ENCODE data around the gene MT1E. TPM values are rescaled to one million over a fixed set of nuclear protein-coding genes. Genes with fewer than 3 reads are reported as not detected.
A peak's percentile ranks its signal among the peaks of the same experiment; 100 is the strongest.
"Not testable (repeated sequence)": the region's sequence is repeated elsewhere in the genome, so short reads cannot be mapped to it uniquely, and the experiment has no call there.

The MT1E gene
- total and polyA plus RNA-seq, 8 donors, result 16.1 to 1,956 (median 434) TPM

DNA sequence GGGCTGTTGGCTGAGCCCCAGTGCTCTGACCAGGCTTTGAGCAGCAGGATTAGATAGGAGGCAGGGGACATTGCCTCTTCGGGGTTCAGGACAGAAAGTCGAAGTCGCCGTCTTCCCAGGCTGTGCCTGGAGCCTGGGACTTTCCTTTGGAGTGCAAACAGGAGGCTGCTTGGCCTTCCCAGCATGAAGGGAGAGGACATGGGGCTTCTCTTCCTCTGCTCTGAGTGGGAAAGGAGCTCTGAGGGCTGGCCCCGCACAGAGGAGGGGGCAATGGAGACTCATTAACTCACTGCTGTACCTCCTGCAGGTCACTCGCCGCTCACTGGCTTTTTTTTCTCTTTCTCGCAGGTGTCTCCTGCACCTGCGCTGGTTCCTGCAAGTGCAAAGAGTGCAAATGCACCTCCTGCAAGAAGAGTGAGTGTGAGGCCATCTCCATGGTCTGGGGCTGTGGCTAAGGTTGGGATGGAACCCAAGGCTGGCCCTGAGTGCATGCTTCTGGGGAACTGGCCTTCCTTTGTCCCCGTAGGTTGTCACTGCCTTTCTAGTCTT lies 32.8 kb downstream of the MT1E start:
- peak in 1 of 2 donors; percentile 66 for DNase-seq
- Histone ChIP-seq H3K4me1 (peaks cover 13 to 32% (median 27%) of the 10 kb centered on the region in 4 donors), H3K27ac (peak overlapping the region; percentile 75 to 88 (median 86)), H3K36me3 (no peaks in the 10 kb centered on the region), H3K4me3 (peak overlapping the region; percentile 51 to 71 (median 58)), H3K27me3 (peaks cover 0 to 50% (median 9%) of the 10 kb centered on the region in 3 donors), H3K9me3 (no peaks in the 10 kb centered on the region)
- TF ChIP-seq POLR2AphosphoS5 (IDR thresholded peaks at IDR 0.05) (no peak), POLR2A (IDR thresholded peaks at IDR 0.05) (no peak), EP300 (IDR thresholded peaks at IDR 0.05) (no peak)
- TF ChIP-seq, protein P1, sequence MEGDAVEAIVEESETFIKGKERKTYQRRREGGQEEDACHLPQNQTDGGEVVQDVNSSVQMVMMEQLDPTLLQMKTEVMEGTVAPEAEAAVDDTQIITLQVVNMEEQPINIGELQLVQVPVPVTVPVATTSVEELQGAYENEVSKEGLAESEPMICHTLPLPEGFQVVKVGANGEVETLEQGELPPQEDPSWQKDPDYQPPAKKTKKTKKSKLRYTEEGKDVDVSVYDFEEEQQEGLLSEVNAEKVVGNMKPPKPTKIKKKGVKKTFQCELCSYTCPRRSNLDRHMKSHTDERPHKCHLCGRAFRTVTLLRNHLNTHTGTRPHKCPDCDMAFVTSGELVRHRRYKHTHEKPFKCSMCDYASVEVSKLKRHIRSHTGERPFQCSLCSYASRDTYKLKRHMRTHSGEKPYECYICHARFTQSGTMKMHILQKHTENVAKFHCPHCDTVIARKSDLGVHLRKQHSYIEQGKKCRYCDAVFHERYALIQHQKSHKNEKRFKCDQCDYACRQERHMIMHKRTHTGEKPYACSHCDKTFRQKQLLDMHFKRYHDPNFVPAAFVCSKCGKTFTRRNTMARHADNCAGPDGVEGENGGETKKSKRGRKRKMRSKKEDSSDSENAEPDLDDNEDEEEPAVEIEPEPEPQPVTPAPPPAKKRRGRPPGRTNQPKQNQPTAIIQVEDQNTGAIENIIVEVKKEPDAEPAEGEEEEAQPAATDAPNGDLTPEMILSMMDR (IDR thresholded peaks at IDR 0.05), result no peak
- intact Hi-C loops (cut with DNase I; ENCODE audit: low total_unique reads), result no loop called here
- WGBS, 5 donors, result 14 to 29% (median 16%) methylated on average over 8 to 10 of the region's 10 CpGs

DNA sequence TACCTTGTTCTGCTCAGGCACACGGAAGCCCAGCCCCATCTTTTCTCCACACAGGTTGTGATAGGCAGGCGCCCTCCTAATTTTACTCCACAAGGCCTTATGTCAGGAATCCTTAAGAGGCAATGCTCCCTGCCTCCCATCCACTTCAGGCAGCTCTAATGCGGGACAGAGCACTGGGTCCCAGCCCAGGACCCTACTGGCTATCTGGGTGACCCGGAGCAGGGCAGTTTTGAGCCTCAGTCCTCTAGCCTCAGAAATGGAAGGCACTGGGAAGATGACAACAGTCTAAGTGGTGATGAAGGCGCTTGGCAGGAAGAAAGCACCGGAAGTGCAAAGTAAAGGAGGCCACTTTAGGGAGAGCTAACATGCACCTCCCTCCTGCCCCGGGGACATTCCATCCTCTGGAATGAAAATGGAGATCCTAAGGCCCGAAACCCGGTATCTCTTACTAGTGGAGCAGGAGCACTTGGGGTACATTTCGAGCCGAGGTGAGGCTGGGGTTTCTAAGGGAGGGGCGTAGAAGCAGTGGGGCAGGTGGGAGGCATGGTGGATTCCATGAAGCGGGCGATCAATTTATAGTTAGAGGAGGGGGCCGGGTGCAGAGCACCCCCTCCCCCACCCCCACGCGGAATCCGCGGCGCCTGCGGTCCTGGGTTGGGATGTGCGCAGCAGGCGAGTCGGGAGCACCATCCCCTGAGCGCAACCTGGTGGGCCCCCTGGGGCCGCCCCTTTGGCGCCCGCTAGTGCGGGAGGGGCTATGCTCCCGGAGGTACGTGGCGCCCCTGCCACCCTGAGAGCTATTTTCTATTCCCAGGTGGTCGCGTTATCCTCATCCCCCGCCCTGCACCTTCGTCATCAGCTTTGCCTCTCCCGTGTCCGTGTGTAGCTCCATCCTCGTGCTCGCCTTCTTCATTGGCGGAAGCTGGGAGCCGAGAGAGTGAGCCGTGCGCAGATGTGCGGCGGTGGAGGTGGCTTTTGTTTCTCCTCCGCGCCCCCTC lies 37.1 kb downstream of the MT1E start:
- DNase-seq, result peak in 1 of 2 donors; percentile 66
- H3K27me3 ChIP-seq, result peaks cover 0 to 80% (median 9%) of the 10 kb centered on the region in 3 donors
- H3K4me1 ChIP-seq, result peaks cover 15 to 34% (median 29%) of the 10 kb centered on the region in 4 donors
- no peaks in the 10 kb centered on the region for H3K9me3 ChIP-seq
- intact Hi-C loops (cut with DNase I; ENCODE audit: low total_unique reads), result no loop called here
- no peak overlapping the region for H3K27ac ChIP-seq
- TF ChIP-seq POLR2A (IDR thresholded peaks at IDR 0.05), result no peak
- no peak for TF ChIP-seq EP300 (IDR thresholded peaks at IDR 0.05)
- TF ChIP-seq, protein P1 (IDR thresholded peaks at IDR 0.05), result no peak
- TF ChIP-seq POLR2AphosphoS5 (IDR thresholded peaks at IDR 0.05), result no peak
- 16 to 31% (median 24%) methylated on average over 41 to 48 of the region's 48 CpGs for WGBS, 5 donors
- H3K4me3 ChIP-seq, result peak overlapping the region; percentile 12 to 28 (median 26)
- no peaks in the 10 kb centered on the region for H3K36me3 ChIP-seq

DNA sequence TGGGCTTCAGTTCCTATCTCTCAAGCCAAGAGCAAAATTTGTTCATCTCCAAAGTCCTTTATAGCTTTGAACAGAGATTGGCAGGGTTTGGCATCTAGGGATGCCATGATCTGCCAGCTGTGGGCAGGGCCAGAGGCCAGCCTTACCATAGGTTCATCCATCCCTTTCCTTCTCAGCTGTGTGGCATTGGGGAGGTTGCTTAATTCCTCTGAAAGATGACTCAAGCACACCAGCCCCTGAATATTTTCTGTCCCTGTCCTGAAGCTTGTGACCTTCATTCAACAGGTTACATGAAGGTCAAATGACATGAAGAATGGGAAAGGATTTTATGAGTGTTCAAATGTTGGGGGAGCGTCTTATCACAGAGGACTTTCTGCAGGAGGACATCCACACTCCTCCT lies 38.9 kb downstream of the MT1E start:
- 88 to 100% (median 95%) methylated on average over 1 of the region's 1 CpG for WGBS, 5 donors
- Histone ChIP-seq H3K9me3 (no peaks in the 10 kb centered on the region), H3K4me1 (peaks cover 20 to 37% (median 35%) of the 10 kb centered on the region in 4 donors), H3K36me3 (no peaks in the 10 kb centered on the region), H3K27me3 (peaks cover 0 to 81% (median 26%) of the 10 kb centered on the region in 3 donors), H3K4me3 (no peak overlapping the region), H3K27ac (no peak overlapping the region)
- TF ChIP-seq POLR2A (IDR thresholded peaks at IDR 0.05), result no peak
- TF ChIP-seq EP300 (IDR thresholded peaks at IDR 0.05), result no peak
- TF ChIP-seq POLR2AphosphoS5 (IDR thresholded peaks at IDR 0.05), result no peak
- TF ChIP-seq, protein P1 (IDR thresholded peaks at IDR 0.05), result no peak
- no peak for DNase-seq
- intact Hi-C loops (cut with DNase I; ENCODE audit: low total_unique reads), result no loop called here

DNA sequence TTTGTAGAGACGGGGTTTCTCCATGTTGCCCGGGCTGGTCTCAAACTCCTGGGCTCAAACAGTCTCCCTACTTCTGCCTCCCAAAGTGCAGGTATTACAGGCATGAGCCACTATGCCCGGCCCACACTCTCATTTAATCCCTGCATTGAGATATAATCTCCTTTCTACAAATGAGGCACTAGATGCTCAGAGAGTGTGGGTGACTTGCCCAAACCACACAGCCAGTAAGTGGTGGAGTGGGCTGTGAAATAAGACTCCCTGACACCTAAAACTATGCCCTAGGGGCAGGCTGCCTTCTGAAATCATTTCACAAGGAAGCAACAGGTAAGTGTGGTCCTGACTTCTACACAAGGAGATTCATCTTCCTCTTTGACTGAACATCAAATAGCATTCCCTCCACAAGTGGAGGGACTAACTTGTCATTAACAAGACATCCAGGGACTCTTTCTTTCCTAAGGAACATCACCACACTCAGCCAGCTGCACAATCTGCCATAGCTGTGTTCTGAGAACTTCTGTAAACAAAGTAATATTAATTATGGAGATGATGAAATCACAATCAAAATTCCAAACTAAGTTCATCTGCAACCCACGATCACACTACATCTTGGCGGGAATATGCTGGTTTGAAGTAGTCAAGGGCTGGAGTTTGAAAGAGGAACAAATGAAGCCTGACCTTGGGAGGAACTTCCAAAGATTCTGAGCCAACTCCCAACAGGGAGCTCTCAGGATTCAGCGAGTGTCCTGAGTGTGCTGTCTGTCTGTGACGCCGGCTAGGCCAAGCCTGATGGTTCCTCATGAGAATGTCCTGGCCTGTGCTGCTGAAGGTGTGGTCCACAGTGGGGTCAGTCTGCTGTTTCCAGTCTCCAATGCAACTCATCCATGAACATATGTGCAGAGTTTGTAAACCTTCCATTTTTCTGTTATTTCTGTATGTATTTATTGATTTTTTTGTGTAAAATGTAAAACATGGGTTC lies 40.0 kb downstream of the MT1E start:
- WGBS, 5 donors, result 57 to 69% (median 64%) methylated on average over 8 of the region's 8 CpGs
- peaks cover 0 to 91% (median 34%) of the 10 kb centered on the region in 3 donors for H3K27me3 ChIP-seq
- H3K27ac ChIP-seq; DNase-seq; H3K36me3 ChIP-seq; H3K4me3 ChIP-seq; H3K9me3 ChIP-seq; intact Hi-C loops (cut with DNase I; ENCODE audit: low total_unique reads): not testable (repeated sequence)
- H3K4me1 ChIP-seq, result peaks cover 26 to 43% (median 42%) of the 10 kb centered on the region in 4 donors
